HG03280 (cell line): ENCODE measurements around the gene PAQR4.
"Not testable (repeated sequence)": the region's sequence is repeated elsewhere in the genome, so short reads cannot be mapped to it uniquely, and the experiment has no call there.

ENCODE experiments used
- ATAC-seq: cut with Tn5 transposase; IDR thresholded peaks from one replicate; pipeline ENCODE4 v1.9.1; 2021; ENCODE audit warnings: mild to moderate bottlenecking, moderate library complexity; ENCODE audit not compliant: unreplicated experiment

PAQR4 gene

DNA sequence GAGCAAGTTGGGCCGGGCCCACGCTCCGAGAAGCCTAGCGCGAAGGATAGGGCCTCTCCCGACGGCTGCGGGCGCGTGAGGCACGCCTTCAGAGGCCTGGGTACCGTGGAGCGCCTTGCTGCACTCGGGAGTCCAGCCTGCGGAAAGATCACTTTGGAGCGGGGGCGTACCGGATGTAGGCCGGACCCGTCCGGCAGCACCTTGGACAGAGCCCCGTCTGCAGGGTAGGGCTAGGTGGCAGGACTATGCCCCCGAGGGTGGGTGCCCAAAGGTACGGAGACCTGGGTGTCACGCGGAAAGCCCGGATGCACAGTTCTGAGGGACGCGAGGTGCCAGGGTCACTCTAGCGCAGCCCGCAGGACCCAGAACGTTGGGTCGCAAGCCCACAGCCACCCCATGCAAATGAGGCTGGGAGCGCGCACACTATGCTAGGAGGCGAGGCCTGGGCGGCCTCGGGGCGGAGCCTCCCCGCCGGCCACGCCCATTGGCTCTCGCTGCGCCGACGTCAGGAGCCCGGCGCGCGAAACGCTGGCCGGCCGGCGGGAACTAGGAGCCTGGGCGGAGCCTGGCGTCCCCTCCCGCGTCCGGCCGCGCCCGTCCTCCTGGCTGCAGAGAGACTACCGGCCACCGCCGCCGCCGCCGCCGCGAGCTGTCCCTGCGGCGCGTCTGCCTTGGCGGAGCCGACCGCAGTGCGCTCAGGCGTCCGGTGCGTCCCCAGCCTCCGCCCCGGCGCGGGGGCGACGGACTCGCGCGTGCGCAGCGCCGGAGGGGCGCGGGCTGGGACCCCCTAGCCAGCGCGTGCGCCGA, at the start of gene PAQR4:
Gene PAQR4 (plus strand): TSS at position 611 of the 807 bp plus-strand sequence. CDS start 327 bp downstream, outside the sequence.
- ATAC-seq = peak; percentile 80

- no peak for ATAC-seq
These were observed 49.5 kb upstream of the PAQR4 start for GRCh38 chr16:2919511-2920255.

DNA sequence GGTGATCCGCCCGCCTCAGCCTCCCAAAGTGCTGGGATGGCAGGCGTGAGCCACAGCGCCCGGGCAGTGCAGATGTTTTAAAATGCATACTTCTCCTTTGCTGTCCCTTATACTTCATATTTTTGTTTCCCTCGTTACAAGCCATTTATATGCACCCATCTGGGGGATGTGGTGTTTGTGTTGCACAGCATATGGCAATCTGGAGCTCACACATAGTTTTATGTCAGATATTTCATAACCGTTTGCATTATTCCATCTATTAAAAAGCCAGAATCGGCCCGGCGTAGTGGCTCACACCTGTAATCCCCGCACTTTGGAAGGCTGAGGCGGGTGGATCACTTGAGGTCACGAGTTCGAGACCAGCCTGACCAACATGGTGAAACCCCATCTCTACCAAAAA, 45.7 kb upstream of the PAQR4 start:
- no peak for ATAC-seq

DNA sequence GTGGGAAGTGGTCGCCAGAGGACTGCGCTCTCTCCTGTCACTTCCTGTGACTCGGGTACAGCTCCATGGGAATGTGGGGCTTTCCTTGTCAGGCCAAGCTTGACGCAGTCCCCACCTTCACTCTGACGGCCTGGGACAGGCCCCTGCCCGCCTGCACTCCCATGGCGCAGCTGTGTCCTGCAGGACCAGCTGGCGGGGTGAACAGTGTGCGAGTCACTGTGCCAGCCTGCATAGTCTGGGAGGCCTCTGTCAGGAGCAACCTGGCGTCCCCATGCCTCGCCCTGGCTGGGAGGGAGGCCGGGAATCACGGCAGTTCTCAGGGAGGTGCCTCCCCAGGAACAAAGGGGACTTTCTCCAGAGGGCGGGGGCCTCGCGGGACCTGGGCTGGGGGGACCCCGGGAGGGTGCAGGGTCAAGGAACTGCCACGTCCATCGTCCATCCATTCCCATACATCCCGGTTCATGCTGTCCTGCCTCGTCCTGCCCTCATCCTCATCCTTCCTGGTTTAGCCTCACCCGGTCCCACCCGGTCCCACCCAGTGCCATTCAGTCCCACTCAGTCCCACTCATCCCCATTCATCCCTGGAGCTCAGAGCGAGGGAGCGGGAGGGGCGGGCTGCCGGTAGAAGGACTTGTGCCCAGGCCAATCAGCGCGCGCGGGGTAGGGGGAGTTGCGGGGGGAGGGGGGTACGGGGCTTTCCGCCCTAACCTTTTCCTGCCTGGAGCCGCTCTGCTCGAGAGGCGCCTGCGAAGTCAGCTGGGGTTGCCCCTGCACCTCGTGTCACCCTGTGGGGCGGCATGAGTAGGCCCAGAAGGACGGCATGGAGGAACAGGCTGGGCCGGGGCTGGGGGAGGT, 44.0 kb upstream of the PAQR4 start:
- no peak for ATAC-seq

GRCh38 chr16:2925951-2926649, 43.0 kb upstream of the PAQR4 start:
- ATAC-seq = no peak

DNA sequence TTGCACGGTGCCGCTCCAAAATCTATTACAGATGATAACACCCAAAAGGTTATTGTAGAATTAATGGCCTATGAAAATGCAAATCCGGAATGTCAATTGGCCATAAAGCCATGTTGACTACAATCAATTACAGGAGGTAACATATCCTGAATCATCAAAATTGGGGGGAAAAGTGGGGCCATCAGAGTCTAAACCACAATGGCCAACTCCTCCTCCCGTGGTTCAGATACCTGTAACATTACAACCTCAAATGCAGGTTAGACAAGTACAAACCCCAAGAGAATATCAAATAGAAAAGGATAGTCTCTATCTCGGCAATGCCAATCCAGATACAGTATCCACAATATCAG, 42.5 kb upstream of the PAQR4 start:
- no peak for ATAC-seq

DNA sequence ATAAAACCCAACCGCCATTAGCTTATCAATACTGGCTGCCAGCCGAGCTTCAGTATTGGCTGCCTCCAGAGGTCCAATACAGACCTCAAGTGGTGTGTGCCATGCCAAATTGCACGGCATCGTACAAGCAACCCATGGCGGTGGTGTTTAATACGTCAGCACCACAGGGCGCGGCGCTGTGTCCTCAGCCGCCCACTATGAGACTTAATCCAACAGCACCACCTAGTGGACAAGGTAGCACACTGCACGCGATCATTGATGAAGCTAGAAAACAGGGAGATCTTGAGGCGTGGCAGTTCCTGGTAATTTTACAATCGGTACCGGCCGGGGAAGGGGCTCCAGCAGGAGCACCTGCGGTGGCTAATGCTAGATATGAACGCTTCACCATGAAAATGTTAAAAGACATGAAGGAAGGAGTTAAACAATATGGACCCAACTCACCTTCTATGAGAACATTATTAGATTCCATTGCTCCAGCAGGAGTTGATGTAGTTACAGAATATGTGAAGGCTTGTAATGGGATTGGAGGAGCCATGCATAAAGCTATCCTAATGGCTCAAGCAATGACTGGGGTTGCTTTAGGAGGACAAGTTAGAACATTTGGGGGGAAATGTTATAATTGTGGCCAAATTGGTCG, 42.0 kb upstream of the PAQR4 start:
- peak; percentile 84 for ATAC-seq

DNA sequence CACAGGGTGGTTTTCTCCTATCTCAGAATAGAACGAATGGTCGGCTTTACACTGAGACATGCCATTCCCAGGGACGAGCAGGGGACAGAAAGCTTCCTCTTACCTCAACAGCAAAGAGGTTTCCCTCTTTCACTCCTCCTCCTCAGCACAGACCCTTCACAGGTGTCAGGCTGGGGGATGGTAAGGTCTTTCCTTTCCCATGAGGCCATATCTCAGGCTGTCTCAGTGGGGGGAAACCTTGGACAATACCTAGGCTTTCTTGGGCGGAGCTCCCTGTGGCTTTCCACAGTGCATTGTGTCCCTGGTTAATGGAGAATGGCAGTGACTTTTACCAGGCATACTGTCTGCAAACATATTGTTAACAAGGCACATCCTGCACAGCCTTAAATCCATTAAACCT, 41.0 kb upstream of the PAQR4 start:
- ATAC-seq = not testable (repeated sequence)

DNA sequence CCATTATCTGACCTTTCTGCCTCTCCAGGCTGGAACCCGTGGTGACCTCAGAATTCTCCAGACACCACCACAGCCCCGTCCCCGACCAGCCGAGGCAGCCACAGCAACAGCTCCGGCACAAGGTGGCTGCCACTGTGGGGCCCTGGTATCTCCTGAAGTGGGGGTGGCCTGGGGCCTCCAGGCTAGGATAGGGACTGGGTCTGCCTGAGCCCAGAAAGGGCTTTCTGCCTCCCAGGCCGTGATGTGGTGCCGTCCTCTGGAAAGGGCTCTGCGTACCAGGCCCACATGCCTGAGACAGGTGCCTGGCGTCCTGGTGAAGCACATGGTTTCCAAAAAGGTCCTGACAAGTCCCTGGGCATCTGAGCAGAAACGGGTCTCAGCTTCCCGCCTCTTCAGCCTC, 40.4 kb upstream of the PAQR4 start:
- ATAC-seq = no peak

DNA sequence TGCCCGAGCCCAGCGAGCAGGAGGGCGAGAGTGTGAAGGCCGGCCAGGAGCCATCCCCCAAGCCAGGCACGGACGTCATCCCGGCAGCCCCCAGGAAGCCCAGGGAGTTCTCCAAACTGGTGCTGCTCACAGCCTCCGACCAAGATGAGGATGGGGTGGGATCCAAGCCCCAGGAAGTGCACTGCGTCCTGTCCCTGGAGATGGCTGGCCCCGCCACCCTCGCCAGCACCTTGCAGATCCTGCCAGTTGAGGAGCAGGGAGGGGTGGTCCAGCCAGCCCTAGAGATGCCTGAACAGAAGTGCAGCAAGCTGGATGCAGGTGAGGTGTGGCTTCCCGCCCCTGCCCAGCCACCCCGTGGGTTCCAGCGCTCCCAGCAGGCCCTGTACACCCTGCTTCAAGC, 39.5 kb upstream of the PAQR4 start:
- no peak for ATAC-seq

GRCh38 chr16:2930236-2930635, 38.9 kb upstream of the PAQR4 start:
- ATAC-seq = no peak

- ATAC-seq = not testable (repeated sequence)
These were observed 37.8 kb upstream of the PAQR4 start for GRCh38 chr16:2931231-2931914.

DNA sequence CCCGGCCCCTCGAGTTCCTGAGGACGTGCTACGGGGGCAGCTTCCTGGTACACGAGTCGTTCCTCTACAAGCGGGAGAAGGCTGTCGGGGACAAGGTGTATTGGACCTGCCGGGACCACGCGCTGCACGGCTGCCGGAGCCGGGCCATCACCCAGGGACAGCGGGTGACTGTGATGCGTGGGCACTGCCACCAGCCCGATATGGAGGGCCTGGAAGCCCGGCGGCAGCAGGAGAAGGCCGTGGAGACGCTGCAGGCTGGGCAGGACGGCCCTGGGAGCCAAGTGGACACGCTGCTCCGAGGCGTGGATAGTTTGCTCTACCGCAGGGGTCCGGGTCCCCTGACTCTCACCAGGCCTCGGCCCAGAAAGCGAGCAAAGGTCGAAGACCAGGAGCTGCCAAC, 36.0 kb upstream of the PAQR4 start:
- ATAC-seq = no peak

- ATAC-seq = no peak
These were observed 35.4 kb upstream of the PAQR4 start for GRCh38 chr16:2933701-2934100.

- no peak for ATAC-seq
These were observed 34.7 kb upstream of the PAQR4 start for GRCh38 chr16:2934450-2934849.

DNA sequence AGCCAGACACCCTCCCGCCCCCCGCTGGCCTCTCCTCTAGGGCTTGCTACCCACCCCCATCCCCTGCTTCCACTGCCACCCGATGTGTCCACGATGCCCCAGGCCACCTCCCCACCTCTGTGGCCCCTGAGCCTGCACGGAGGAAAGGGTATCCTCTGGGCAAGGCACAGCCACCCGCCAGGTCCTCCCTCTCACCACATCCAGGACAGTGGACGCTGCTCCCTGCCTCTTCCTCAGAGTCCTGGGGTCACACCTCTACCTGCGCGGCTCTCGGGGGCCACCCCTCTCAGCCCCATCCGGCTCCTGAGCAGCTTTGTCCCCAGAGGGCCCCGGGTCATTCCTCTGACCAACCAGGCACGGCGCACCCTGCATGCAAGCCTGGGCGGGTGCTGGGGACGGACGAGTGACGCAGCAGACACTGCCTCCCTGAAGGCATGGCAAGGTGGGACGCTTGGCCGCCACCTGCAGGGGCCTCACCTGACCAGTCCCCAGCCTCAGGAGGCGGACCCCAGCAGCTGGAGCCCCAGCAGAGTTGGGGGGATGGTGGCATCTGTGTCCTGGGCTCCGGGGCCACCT, 32.6 kb upstream of the PAQR4 start:
- no peak for ATAC-seq

DNA sequence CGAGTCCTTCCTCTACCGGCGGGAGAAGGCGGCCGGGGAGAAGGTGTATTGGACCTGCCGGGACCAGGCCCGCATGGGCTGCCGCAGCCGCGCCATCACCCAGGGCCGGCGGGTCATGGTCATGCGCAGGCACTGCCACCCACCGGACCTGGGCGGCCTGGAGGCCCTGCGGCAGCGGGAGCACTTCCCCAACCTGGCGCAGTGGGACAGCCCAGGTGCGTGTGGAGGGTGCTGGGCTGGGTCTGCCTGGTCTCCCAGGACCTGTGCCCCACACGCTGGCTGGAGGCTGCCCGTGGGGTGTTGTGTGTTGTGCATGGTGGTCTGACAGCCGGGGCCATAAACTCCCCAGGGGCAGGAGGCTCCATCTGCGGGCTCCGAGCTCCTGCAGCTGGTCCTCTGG, 32.0 kb upstream of the PAQR4 start:
- no peak for ATAC-seq

DNA sequence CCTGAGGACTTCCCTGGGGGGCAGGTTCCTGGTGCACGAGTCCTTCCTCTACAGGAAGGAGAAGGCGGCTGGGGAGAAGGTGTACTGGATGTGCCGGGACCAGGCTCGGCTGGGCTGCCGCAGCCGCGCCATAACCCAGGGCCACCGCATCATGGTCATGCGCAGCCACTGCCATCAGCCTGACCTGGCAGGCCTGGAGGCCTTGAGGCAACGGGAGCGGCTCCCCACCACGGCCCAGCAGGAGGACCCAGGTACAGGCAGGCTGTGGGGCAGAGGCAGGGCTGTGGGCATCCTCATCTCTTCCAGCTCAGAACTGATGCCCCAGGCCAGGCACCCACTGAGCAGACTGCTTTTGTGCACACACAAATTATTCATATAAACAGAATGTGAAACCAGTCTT, 30.9 kb upstream of the PAQR4 start:
- ATAC-seq = no peak

DNA sequence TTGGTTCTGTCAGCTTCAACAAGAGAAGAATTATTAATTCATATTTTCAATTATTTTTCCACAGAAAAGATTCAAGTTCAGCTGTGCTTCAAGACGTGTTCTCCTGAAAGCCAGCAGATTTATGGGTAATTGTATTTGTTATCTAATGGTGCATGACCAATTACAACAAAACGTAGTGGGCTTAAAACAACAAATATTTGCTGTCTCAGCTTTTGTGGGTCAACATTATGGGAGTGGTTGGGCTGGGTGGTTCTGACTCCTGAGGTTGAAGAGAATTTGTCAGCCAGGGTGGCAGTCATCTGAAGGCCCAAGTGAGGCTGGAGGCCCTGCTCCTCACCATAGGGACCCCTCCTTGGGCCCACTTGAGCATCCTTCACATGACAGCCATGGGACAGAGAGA, 29.2 kb upstream of the PAQR4 start:
- no peak for ATAC-seq
